ENCODE measurements around the gene SNAPC2. TPM values are rescaled to one million over a fixed set of nuclear protein-coding genes. Genes with fewer than 3 reads are reported as not detected.

Gene SNAPC2
- total and polyA plus RNA-seq, 2 of the 13 experiments (the other 11 are each of a cell fraction or from before 2014, with no cell fraction given), result 10.2 to 12.7 TPM

DNA sequence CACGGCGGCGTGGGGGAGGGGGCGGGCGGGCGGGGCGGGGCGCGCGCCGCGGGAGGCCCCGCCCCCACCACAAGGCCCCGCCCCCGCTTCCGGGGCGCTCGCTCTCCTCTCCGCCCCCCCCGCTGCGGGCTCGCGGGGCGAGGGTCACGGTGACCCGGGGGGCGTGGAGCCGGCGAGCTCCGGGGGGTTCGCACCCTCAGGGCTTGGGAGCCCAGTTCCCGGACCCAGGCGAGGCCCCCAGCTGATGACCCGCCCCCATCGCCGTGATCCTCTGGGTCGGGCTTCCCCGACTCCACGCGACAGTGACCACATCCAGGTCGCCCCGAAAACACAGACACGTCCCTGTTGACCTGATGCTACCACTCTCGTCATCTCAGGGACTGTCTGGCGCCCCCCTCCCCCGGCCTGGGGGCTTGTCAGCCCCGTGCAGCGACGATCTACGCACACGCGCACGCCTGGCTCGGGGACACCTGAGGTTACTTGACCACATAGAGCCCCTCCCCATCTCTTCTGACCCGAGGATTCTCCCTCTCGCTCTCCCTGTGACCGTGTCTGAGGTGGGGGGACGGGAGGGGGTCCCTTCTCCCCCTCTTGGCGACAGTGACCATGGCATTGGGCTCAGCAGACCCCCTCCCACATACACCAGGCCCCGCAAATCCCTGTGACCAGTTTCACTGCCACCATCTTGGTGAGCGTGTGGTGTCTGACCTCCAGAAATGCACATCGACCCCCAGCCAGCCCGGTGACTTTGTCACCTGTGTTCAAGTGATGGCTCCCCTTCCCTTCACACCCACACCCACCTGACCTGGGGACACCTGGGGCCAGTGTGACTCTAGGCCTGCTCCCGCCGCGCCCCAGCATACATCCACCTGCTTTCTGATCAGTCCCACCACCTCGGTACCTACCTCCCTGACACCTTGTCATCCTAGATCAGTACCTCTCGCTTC is 15.8 kb upstream of the SNAPC2 start (continued):
- TF ChIP-seq, protein P1, sequence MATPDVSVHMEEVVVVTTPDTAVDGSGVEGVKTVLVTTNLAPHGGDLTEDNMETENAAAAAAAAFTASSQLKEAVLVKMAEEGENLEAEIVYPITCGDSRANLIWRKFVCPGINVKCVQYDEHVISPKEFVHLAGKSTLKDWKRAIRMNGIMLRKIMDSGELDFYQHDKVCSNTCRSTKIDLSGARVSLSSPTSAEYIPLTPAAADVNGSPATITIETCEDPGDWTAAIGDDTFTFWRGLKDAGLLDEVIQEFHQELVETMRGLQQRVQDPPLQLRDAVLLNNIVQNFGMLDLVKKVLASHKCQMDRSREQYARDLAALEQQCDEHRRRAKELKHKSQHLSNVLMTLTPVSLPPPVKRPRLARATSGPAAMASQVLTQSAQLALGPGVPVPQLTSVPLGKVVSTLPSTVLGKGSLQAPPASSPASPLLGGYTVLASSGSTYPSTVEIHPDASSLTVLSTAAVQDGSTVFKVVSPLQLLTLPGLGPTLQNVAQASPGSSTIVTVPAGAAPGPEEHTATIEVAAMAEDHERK (CRISPR knock-in tag; IDR thresholded peaks at IDR 0.05; ENCODE audit: low read depth), result no peak
- TF ChIP-seq DPF2 (CRISPR knock-in tag; IDR thresholded peaks at IDR 0.05; ENCODE audit: borderline replicate concordance, low read depth) (no peak), DMAP1 (CRISPR knock-in tag; IDR thresholded peaks at IDR 0.05) (no peak), HHEX (CRISPR knock-in tag; IDR thresholded peaks at IDR 0.05) (no peak), ISX (CRISPR knock-in tag; conservative IDR thresholded peaks at IDR 0.05) (no peak), PAWR (CRISPR knock-in tag; IDR thresholded peaks at IDR 0.05; ENCODE audit: borderline replicate concordance) (no peak), FLYWCH1 (CRISPR knock-in tag; IDR thresholded peaks at IDR 0.05) (no peak), EED (CRISPR knock-in tag; IDR thresholded peaks at IDR 0.05) (no peak), MTF1 (CRISPR knock-in tag; IDR thresholded peaks at IDR 0.05) (no peak), ZFP36L1 (CRISPR knock-in tag; IDR thresholded peaks at IDR 0.05) (0 out of 2 replicates have a peak, but pooled peaks have one; percentile 22), RFX5 (IDR thresholded peaks at IDR 0.05; ENCODE audit: low read depth, low read length) (no peak), ZNF614 (CRISPR knock-in tag; IDR thresholded peaks at IDR 0.05; ENCODE audit: borderline replicate concordance) (no peak), FIP1L1 (IDR thresholded peaks at IDR 0.05; ENCODE audit: borderline replicate concordance, insufficient read depth, low read depth, low read length) (no peak), ZNF790 (CRISPR knock-in tag; IDR thresholded peaks at IDR 0.05; ENCODE audit: borderline replicate concordance) (0 out of 2 replicates have a peak, but pooled peaks have one; percentile 60), ZKSCAN1 (IDR thresholded peaks at IDR 0.05; ENCODE audit: low read length) (no peak), SIN3B (IDR thresholded peaks at IDR 0.05; ENCODE audit: low read length) (no peak)
- TF ChIP-seq, protein P2, sequence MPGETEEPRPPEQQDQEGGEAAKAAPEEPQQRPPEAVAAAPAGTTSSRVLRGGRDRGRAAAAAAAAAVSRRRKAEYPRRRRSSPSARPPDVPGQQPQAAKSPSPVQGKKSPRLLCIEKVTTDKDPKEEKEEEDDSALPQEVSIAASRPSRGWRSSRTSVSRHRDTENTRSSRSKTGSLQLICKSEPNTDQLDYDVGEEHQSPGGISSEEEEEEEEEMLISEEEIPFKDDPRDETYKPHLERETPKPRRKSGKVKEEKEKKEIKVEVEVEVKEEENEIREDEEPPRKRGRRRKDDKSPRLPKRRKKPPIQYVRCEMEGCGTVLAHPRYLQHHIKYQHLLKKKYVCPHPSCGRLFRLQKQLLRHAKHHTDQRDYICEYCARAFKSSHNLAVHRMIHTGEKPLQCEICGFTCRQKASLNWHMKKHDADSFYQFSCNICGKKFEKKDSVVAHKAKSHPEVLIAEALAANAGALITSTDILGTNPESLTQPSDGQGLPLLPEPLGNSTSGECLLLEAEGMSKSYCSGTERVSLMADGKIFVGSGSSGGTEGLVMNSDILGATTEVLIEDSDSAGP (CRISPR knock-in tag; IDR thresholded peaks at IDR 0.05; ENCODE audit: borderline replicate concordance), result 0 out of 2 replicates have a peak, but pooled peaks have one; percentile 4
- TF ChIP-seq, protein P3, sequence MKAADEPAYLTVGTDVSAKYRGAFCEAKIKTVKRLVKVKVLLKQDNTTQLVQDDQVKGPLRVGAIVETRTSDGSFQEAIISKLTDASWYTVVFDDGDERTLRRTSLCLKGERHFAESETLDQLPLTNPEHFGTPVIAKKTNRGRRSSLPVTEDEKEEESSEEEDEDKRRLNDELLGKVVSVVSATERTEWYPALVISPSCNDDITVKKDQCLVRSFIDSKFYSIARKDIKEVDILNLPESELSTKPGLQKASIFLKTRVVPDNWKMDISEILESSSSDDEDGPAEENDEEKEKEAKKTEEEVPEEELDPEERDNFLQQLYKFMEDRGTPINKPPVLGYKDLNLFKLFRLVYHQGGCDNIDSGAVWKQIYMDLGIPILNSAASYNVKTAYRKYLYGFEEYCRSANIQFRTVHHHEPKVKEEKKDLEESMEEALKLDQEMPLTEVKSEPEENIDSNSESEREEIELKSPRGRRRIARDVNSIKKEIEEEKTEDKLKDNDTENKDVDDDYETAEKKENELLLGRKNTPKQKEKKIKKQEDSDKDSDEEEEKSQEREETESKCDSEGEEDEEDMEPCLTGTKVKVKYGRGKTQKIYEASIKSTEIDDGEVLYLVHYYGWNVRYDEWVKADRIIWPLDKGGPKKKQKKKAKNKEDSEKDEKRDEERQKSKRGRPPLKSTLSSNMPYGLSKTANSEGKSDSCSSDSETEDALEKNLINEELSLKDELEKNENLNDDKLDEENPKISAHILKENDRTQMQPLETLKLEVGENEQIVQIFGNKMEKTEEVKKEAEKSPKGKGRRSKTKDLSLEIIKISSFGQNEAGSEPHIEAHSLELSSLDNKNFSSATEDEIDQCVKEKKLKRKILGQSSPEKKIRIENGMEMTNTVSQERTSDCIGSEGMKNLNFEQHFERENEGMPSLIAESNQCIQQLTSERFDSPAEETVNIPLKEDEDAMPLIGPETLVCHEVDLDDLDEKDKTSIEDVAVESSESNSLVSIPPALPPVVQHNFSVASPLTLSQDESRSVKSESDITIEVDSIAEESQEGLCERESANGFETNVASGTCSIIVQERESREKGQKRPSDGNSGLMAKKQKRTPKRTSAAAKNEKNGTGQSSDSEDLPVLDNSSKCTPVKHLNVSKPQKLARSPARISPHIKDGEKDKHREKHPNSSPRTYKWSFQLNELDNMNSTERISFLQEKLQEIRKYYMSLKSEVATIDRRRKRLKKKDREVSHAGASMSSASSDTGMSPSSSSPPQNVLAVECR (CRISPR knock-in tag; IDR thresholded peaks at IDR 0.05; ENCODE audit: borderline replicate concordance), result peak; percentile 45; the same call in 1 of the 2 replicates
- TF ChIP-seq, protein P4, sequence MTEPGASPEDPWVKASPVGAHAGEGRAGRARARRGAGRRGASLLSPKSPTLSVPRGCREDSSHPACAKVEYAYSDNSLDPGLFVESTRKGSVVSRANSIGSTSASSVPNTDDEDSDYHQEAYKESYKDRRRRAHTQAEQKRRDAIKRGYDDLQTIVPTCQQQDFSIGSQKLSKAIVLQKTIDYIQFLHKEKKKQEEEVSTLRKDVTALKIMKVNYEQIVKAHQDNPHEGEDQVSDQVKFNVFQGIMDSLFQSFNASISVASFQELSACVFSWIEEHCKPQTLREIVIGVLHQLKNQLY (CRISPR knock-in tag; IDR thresholded peaks at IDR 0.05), result no peak
- TF ChIP-seq, protein P5, sequence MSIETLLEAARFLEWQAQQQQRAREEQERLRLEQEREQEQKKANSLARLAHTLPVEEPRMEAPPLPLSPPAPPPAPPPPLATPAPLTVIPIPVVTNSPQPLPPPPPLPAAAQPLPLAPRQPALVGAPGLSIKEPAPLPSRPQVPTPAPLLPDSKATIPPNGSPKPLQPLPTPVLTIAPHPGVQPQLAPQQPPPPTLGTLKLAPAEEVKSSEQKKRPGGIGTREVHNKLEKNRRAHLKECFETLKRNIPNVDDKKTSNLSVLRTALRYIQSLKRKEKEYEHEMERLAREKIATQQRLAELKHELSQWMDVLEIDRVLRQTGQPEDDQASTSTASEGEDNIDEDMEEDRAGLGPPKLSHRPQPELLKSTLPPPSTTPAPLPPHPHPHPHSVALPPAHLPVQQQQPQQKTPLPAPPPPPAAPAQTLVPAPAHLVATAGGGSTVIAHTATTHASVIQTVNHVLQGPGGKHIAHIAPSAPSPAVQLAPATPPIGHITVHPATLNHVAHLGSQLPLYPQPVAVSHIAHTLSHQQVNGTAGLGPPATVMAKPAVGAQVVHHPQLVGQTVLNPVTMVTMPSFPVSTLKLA (IDR thresholded peaks at IDR 0.05), result no peak
